ENCODE measurements around the gene COX4I2. TPM values are rescaled to one million over a fixed set of nuclear protein-coding genes. Genes with fewer than 3 reads are reported as not detected.

COX4I2 gene
- total RNA-seq, 3 donors from 2014 or later = 0.63 to 0.90 (median 0.76) TPM

GRCh38 chr20:31681128-31681727 lies 43.5 kb downstream of the COX4I2 start:
- intact Hi-C loops (cut with DNase I, micrococcal nuclease) = no loop called here
- Histone ChIP-seq H3K4me1 (ENCODE audit: low read depth) (peaks cover 8% of the 10 kb centered on the region), H3K9me3 (no peaks in the 10 kb centered on the region), H3K36me3 (ENCODE audit: low read depth) (no peaks in the 10 kb centered on the region), H3K4me3 (no peak overlapping the region)
- TF ChIP-seq CTCF (IDR thresholded peaks at IDR 0.05) = no peak
- ATAC-seq (no peak), DNase-seq (no peak)

- H3K4me1 ChIP-seq (ENCODE audit: low read depth) = peaks cover 8% of the 10 kb centered on the region
Observed at GRCh38 chr20:31681769-31682168, 44.1 kb downstream of the COX4I2 start.

GRCh38 chr20:31682352-31682751 lies 44.6 kb downstream of the COX4I2 start:
- H3K4me3 ChIP-seq = no peak overlapping the region
- H3K9me3 ChIP-seq = no peaks in the 10 kb centered on the region
- TF ChIP-seq CTCF (IDR thresholded peaks at IDR 0.05) = no peak
- peaks cover 13% of the 10 kb centered on the region for H3K4me1 ChIP-seq (ENCODE audit: low read depth)
- DNase-seq = no peak
- intact Hi-C loops (cut with DNase I, micrococcal nuclease) = no loop called here
- no peak for ATAC-seq
- H3K36me3 ChIP-seq (ENCODE audit: low read depth) = no peaks in the 10 kb centered on the region

More at GRCh38 chr20:31681769-31682168, 44.1 kb downstream of the COX4I2 start:
- intact Hi-C loops (cut with DNase I, micrococcal nuclease) = no loop called here
- H3K9me3 ChIP-seq = no peaks in the 10 kb centered on the region
- TF ChIP-seq CTCF (IDR thresholded peaks at IDR 0.05) = no peak
- no peak overlapping the region for H3K4me3 ChIP-seq
- ATAC-seq (no peak), DNase-seq (no peak)
- H3K36me3 ChIP-seq (ENCODE audit: low read depth) = no peaks in the 10 kb centered on the region

- H3K36me3 ChIP-seq (ENCODE audit: low read depth) = no peaks in the 10 kb centered on the region
- TF ChIP-seq CTCF (IDR thresholded peaks at IDR 0.05) = no peak
- DNase-seq (no peak), ATAC-seq (no peak)
- peaks cover 13% of the 10 kb centered on the region for H3K4me1 ChIP-seq (ENCODE audit: low read depth)
- H3K9me3 ChIP-seq = no peaks in the 10 kb centered on the region
- intact Hi-C loops (cut with DNase I, micrococcal nuclease) = no loop called here
- H3K4me3 ChIP-seq = no peak overlapping the region
Observed at GRCh38 chr20:31682927-31683326, 45.2 kb downstream of the COX4I2 start.

GRCh38 chr20:31684153-31685015 lies 46.7 kb downstream of the COX4I2 start:
- intact Hi-C loops (cut with DNase I, micrococcal nuclease) = no loop called here
- no peak for DNase-seq
- no peaks in the 10 kb centered on the region for H3K9me3 ChIP-seq
- ATAC-seq = no peak
- H3K4me1 ChIP-seq (ENCODE audit: low read depth) = peaks cover 13% of the 10 kb centered on the region
- TF ChIP-seq CTCF (IDR thresholded peaks at IDR 0.05) = no peak
- H3K4me3 ChIP-seq = no peak overlapping the region
- no peaks in the 10 kb centered on the region for H3K36me3 ChIP-seq (ENCODE audit: low read depth)

Measured in mucosa of descending colon (tissue), 3 donors.